SK-N-SH (cell line): ENCODE results near the gene TDRD12. TPM values are rescaled to one million over a fixed set of nuclear protein-coding genes. Genes with fewer than 3 reads are reported as not detected.

ENCODE experiments used
- CTCF ChIA-PET: fragments of 300-600, 350-600 bp; formaldehyde crosslinking; extraction: SDS; loops from one replicate; lab custom pipeline; 2021; lab: Yijun Ruan, JAX
- POLR2A ChIA-PET: fragments of 350-600 bp; sonication (Branson Sonifier 250); formaldehyde crosslinking; extraction: SDS; loops from one replicate; lab custom pipeline; 2020; ENCODE audit warnings: antibody characterized with exemption, inconsistent platforms; lab: Yijun Ruan, JAX
- DNase-seq: peaks from one replicate; pipeline ENCODE4 v3.0.0; 2012
- H2AFZ ChIP-seq: fragments of 200-600 bp; sonication (generic); 2 replicates; pipeline ENCODE4 v1.8.1; 2016; ENCODE audit warnings: antibody characterized with exemption, mild to moderate bottlenecking, low read depth
- H3F3A ChIP-seq: fragments of 200-600 bp; sonication (generic); replicated peaks from 2 replicates; pipeline ENCODE3; 2016; ENCODE audit warnings: antibody characterized with exemption, mild to moderate bottlenecking; ENCODE audit not compliant: insufficient read depth
- H3K27ac ChIP-seq, 2 experiments: fragments of 200-500 bp in 1 of 2; fragments of 200-600 bp in 1 of 2; sonication (Bioruptor generic) in 1 of 2; sonication (generic), shearing (Covaris generic) in 1 of 2; 2 replicates each; pipeline versions ENCODE4 v1.5.1 to v1.6.1; 2014 to 2016; ENCODE audit warnings: low read depth in 2 of 2, inconsistent platforms in 1 of 2, low read length in 1 of 2, mild to moderate bottlenecking in 1 of 2, mixed read lengths in 1 of 2
- H3K27me3 ChIP-seq: fragments of 200-600 bp; sonication (generic), shearing (Covaris generic); 2 replicates; pipeline ENCODE4 v1.6.1; 2016; ENCODE audit warnings: mixed run types; ENCODE audit not compliant: insufficient read depth
- H3K36me3 ChIP-seq, 2 experiments: fragments of 200-500 bp in 1 of 2; fragments of 200-600 bp in 1 of 2; sonication (Bioruptor generic) in 1 of 2; sonication (generic) in 1 of 2; replicated peaks in 1 of 2; 2 replicates each; pipeline versions ENCODE3 to v1.5.1; 2014 to 2016; ENCODE audit warnings: low read length in 1 of 2, mild to moderate bottlenecking in 1 of 2; ENCODE audit not compliant: insufficient read depth in 2 of 2, control insufficient read depth in 1 of 2
- H3K4me1 ChIP-seq, 2 experiments: fragments of 200-500 bp in 1 of 2; fragments of 200-600 bp in 1 of 2; sonication (Bioruptor generic) in 1 of 2; sonication (generic), shearing (Covaris generic) in 1 of 2; 2 replicates each; pipeline versions ENCODE4 v1.5.1 to v1.6.1; 2014 to 2016; ENCODE audit warnings: low read depth in 1 of 2, low read length in 1 of 2, mixed run types in 1 of 2; ENCODE audit not compliant: insufficient read depth in 2 of 2, control insufficient read depth in 1 of 2
- H3K4me2 ChIP-seq: fragments of 200-600 bp; sonication (generic), shearing (Covaris generic); 2 replicates; pipeline ENCODE4 v1.6.1; 2017; ENCODE audit warnings: mixed run types
- H3K4me3 ChIP-seq, 2 experiments: fragments of 200-500 bp in 1 of 2; fragments of 200-600 bp in 1 of 2; sonication (Bioruptor generic) in 1 of 2; sonication (generic), shearing (Covaris generic) in 1 of 2; 2 replicates each; pipeline versions ENCODE4 v1.5.1 to v1.8.1; 2014 to 2016; ENCODE audit warnings: low read depth in 2 of 2, inconsistent platforms in 1 of 2, low read length in 1 of 2, mild to moderate bottlenecking in 1 of 2, mixed read lengths in 1 of 2, moderate library complexity in 1 of 2
- H3K79me2 ChIP-seq: fragments of 200-600 bp; sonication (generic); 2 replicates; pipeline ENCODE4 v1.8.1; 2017; ENCODE audit warnings: mild to moderate bottlenecking; ENCODE audit not compliant: insufficient read depth
- H3K9ac ChIP-seq: fragments of 200-600 bp; sonication (generic); 2 replicates; pipeline ENCODE4 v1.6.1; 2017; ENCODE audit warnings: mixed run types
- H3K9me2 ChIP-seq: fragments of 200-600 bp; sonication (generic); 2 replicates; pipeline ENCODE4 v1.6.1; 2017; ENCODE audit warnings: mixed run types
- H3K9me3 ChIP-seq: fragments of 200-600 bp; sonication (generic); 2 replicates; pipeline ENCODE4 v1.6.1; 2017; ENCODE audit warnings: mixed run types, mild to moderate bottlenecking, moderate library complexity
- H4K20me1 ChIP-seq: fragments of 200-600 bp; sonication (generic); 2 replicates; pipeline ENCODE4 v1.6.1; 2017; ENCODE audit warnings: mild to moderate bottlenecking, mixed run types; ENCODE audit not compliant: insufficient read depth
- CHD2 ChIP-seq: fragments of 150-350 bp; IDR thresholded peaks from 2 replicates; pipeline ENCODE4 v1.6.1; 2018; ENCODE audit warnings: low read length; ENCODE audit not compliant: partially characterized antibody
- CTCF ChIP-seq: fragments of 200-600 bp; sonication (generic); IDR thresholded peaks from 2 replicates; pipeline ENCODE4 v1.6.1; 2017; ENCODE audit warnings: antibody characterized with exemption, mild to moderate bottlenecking, moderate library complexity
- EZH2phosphoT487 ChIP-seq: fragments of 200-600 bp; sonication (generic); IDR thresholded peaks from 2 replicates; pipeline ENCODE4 v1.6.1; 2017; ENCODE audit warnings: low read depth, mixed run types, mild to moderate bottlenecking, antibody characterized with exemption, moderate library complexity, borderline replicate concordance
- FOXM1 ChIP-seq: IDR thresholded peaks from 2 replicates; pipeline ENCODE4 v1.4.0; 2012; ENCODE audit warnings: low read depth, mild to moderate bottlenecking
- GABPA ChIP-seq: IDR thresholded peaks from 2 replicates; pipeline ENCODE4 v1.4.0; 2012; ENCODE audit warnings: low read depth, mild to moderate bottlenecking
- IRF3 ChIP-seq: fragments of 150-350 bp; IDR thresholded peaks from 2 replicates; pipeline ENCODE4 v1.6.1; 2016; ENCODE audit warnings: mild to moderate bottlenecking, low read depth, low read length
- MAX ChIP-seq: IDR thresholded peaks from 2 replicates; pipeline ENCODE4 v1.4.0; 2012; ENCODE audit warnings: low read depth
- MEF2A ChIP-seq: IDR thresholded peaks from 2 replicates; pipeline ENCODE4 v1.4.0; 2012; ENCODE audit warnings: low read depth, borderline replicate concordance
- MXI1 ChIP-seq: IDR thresholded peaks from 2 replicates; pipeline ENCODE4 v1.6.1; 2012; ENCODE audit warnings: mild to moderate bottlenecking, low read depth, low read length, improper control_type of control experiment
- NFIC ChIP-seq: IDR thresholded peaks from 2 replicates; pipeline ENCODE4 v1.4.0; 2012; ENCODE audit warnings: borderline replicate concordance
- NRF1 ChIP-seq: IDR thresholded peaks from 2 replicates; pipeline ENCODE4 v1.6.1; 2012; ENCODE audit warnings: low read depth, mild to moderate bottlenecking, low read length
- RXRA ChIP-seq: IDR thresholded peaks from 2 replicates; pipeline ENCODE4 v1.4.0; 2012; ENCODE audit warnings: low read depth, mild to moderate bottlenecking, borderline replicate concordance
- TAF1 ChIP-seq: IDR thresholded peaks from 2 replicates; pipeline ENCODE4 v1.6.1; 2012; ENCODE audit warnings: low read depth, mild to moderate bottlenecking, low read length, moderate library complexity, borderline replicate concordance
- USF1 ChIP-seq: IDR thresholded peaks from 2 replicates; pipeline ENCODE4 v1.4.0; 2012; ENCODE audit warnings: low read depth, borderline replicate concordance
- USF2 ChIP-seq: fragments of 150-350 bp; IDR thresholded peaks from 2 replicates; pipeline ENCODE4 v1.6.1; 2017; ENCODE audit warnings: antibody characterized with exemption, low read length, low read depth, borderline replicate concordance
- YY1 ChIP-seq: IDR thresholded peaks from 2 replicates; pipeline ENCODE4 v1.4.0; 2012; ENCODE audit warnings: low read depth, mild to moderate bottlenecking
- ZBTB33 ChIP-seq: IDR thresholded peaks from 2 replicates; pipeline ENCODE4 v1.4.0; 2012; ENCODE audit warnings: low read depth, borderline replicate concordance
- WGBS: methylation state at CpG from one replicate; pipeline ENCODE4 v1.1.6; 2017; ENCODE audit warnings: low lambda C conversion rate; 5-methylcytosine and 5-hydroxymethylcytosine counted together
- polyA plus RNA-seq, 3 experiments: library from polyadenylated mRNA; depleted of rRNA; stranded (reverse); fragments of >200 nt; gene quantifications; 2 replicates each; pipeline ENCODE4 v1.2.3, GENCODE V29; 2012

The TDRD12 gene
- polyA plus RNA-seq, 1 of the 3 experiments (the other 2 are of a cell fraction): 0.05 TPM

GRCh38 chr19:32773126-32773525 is 53.6 kb downstream of the TDRD12 start:
- no peaks in the 10 kb centered on the region for H3K9me3 ChIP-seq
- no peak overlapping the region for H2AFZ ChIP-seq
- H4K20me1 ChIP-seq: no peaks in the 10 kb centered on the region
- ChIA-PET POLR2A (interaction anchor here (0.5 to 0.7 kb wide), 2 partner anchors 19 to 244 kb away, joined by 3 read pairs; no protein-coding TSS in a partner anchor), CTCF (interaction anchor here (0.7 kb wide), 1 partner anchor 25 kb away, joined by 5 read pairs; no protein-coding TSS in a partner anchor)
- no peaks in the 10 kb centered on the region for H3F3A ChIP-seq
- no peaks in the 10 kb centered on the region for H3K4me1 ChIP-seq
- no peak overlapping the region for H3K27ac ChIP-seq
- H3K4me3 ChIP-seq: no peak overlapping the region
- no peaks in the 10 kb centered on the region for H3K9me2 ChIP-seq
- no peaks in the 10 kb centered on the region for H3K36me3 ChIP-seq
- 67% methylated on average over 4 of the region's 4 CpGs for WGBS
- TF ChIP-seq ZBTB33 (no peak), EZH2phosphoT487 (no peak), MEF2A (no peak), MXI1 (no peak), FOXM1 (no peak), RXRA (no peak), NRF1 (no peak), IRF3 (no peak), NFIC (no peak)
- no peaks in the 10 kb centered on the region for H3K27me3 ChIP-seq
- H3K9ac ChIP-seq: no peak overlapping the region
- no peak overlapping the region for H3K4me2 ChIP-seq
- no peak for DNase-seq
- H3K79me2 ChIP-seq: no peaks in the 10 kb centered on the region

- Histone ChIP-seq H3K4me3 (no peak overlapping the region), H2AFZ (no peak overlapping the region), H3K9me3 (no peaks in the 10 kb centered on the region), H3K36me3 (no peaks in the 10 kb centered on the region), H4K20me1 (no peaks in the 10 kb centered on the region), H3K27ac (no peak overlapping the region), H3K4me1 (no peaks in the 10 kb centered on the region), H3K27me3 (no peaks in the 10 kb centered on the region), H3F3A (no peaks in the 10 kb centered on the region), H3K9me2 (no peaks in the 10 kb centered on the region), H3K9ac (no peak overlapping the region), H3K4me2 (no peak overlapping the region), H3K79me2 (no peaks in the 10 kb centered on the region)
- WGBS: 53% methylated on average over 6 of the region's 7 CpGs
- no peak for DNase-seq
- ChIA-PET POLR2A (no interaction called here), CTCF (no interaction called here)
- TF ChIP-seq USF1 (no peak), TAF1 (no peak), IRF3 (no peak), RXRA (no peak), USF2 (no peak), CTCF (no peak), YY1 (no peak), MAX (no peak), CHD2 (no peak), NFIC (no peak), GABPA (no peak)
Observed at GRCh38 chr19:32779082-32779481, 59.5 kb downstream of the TDRD12 start.
